HL-60 (cell line): ENCODE results near the gene TMC5.

Experiments used
- DNase-seq, 2 experiments: peaks; one replicate each; pipeline ENCODE4 v3.0.0-alpha.2; 2010 to 2020; ENCODE audit warnings: low read depth in 1 of 2, low spot score in 1 of 2
- H3K27ac ChIP-seq: fragments of 250-450 bp; sonication (Bioruptor Pico); replicated peaks from 2 replicates; pipeline ENCODE4 v1.5.1; 2020; ENCODE audit warnings: mild to moderate bottlenecking, moderate library complexity
- H3K27me3 ChIP-seq: fragments of 250-450 bp; sonication (Bioruptor Pico); 2 replicates; pipeline ENCODE4 v1.5.1; 2021; ENCODE audit warnings: mild to moderate bottlenecking, moderate library complexity; ENCODE audit not compliant: insufficient read depth, poor library complexity, severe bottlenecking
- H3K4me3 ChIP-seq: replicated peaks from 2 replicates; pipeline ENCODE4 v1.5.1; 2011; ENCODE audit warnings: mild to moderate bottlenecking, control low read depth, low read length; ENCODE audit not compliant: insufficient read depth
- GABPA ChIP-seq: IDR thresholded peaks from 2 replicates; pipeline ENCODE4 v1.6.1; 2012; ENCODE audit warnings: low read depth
- POLR2AphosphoS5 ChIP-seq: IDR thresholded peaks from 2 replicates; pipeline ENCODE4 v1.6.1; 2012; ENCODE audit warnings: low read depth
- SPI1 ChIP-seq: IDR thresholded peaks from 2 replicates; pipeline ENCODE4 v1.6.1; 2012; ENCODE audit warnings: low read depth, mild to moderate bottlenecking, borderline replicate concordance
- TF ChIP-seq, protein P1 (sequence below): IDR thresholded peaks from one replicate; pipeline ENCODE4 v1.5.1; 2011; ENCODE audit warnings: low read length, control low read depth, inconsistent platforms; ENCODE audit not compliant: insufficient read depth
- TF ChIP-seq, protein P2 (sequence below): IDR thresholded peaks from 2 replicates; pipeline ENCODE4 v1.6.1; 2012; ENCODE audit warnings: low read depth; ENCODE audit not compliant: insufficient replicate concordance

TMC5 gene

DNA sequence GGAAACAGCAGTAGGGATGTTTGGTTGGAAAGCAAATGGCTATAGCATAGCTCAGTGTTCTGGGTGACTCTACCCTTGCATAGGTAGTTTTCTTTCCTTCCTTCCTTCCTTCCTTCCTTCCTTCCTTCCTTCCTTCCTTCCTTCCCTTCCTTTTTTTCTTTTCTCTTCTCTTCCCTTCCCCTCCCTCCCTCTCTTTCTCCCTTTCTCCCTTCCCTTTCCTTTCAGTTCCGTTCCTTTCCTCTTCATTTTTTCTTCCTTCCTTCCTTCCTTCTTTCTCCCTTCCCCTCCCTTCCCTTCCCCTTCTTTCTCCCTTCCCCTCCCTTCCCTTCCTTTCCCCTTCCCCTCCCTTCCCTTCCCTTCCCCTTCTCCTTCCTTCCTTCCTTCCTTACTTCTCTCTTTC is 72.9 kb downstream of the TMC5 start:
- H3K27ac ChIP-seq, result no peak overlapping the region
- no peak overlapping the region for H3K4me3 ChIP-seq
- no peaks in the 10 kb centered on the region for H3K27me3 ChIP-seq
- TF ChIP-seq, protein P1, sequence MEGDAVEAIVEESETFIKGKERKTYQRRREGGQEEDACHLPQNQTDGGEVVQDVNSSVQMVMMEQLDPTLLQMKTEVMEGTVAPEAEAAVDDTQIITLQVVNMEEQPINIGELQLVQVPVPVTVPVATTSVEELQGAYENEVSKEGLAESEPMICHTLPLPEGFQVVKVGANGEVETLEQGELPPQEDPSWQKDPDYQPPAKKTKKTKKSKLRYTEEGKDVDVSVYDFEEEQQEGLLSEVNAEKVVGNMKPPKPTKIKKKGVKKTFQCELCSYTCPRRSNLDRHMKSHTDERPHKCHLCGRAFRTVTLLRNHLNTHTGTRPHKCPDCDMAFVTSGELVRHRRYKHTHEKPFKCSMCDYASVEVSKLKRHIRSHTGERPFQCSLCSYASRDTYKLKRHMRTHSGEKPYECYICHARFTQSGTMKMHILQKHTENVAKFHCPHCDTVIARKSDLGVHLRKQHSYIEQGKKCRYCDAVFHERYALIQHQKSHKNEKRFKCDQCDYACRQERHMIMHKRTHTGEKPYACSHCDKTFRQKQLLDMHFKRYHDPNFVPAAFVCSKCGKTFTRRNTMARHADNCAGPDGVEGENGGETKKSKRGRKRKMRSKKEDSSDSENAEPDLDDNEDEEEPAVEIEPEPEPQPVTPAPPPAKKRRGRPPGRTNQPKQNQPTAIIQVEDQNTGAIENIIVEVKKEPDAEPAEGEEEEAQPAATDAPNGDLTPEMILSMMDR, result no peak
- no peak for TF ChIP-seq GABPA
- no peak for TF ChIP-seq POLR2AphosphoS5
- TF ChIP-seq, protein P2, sequence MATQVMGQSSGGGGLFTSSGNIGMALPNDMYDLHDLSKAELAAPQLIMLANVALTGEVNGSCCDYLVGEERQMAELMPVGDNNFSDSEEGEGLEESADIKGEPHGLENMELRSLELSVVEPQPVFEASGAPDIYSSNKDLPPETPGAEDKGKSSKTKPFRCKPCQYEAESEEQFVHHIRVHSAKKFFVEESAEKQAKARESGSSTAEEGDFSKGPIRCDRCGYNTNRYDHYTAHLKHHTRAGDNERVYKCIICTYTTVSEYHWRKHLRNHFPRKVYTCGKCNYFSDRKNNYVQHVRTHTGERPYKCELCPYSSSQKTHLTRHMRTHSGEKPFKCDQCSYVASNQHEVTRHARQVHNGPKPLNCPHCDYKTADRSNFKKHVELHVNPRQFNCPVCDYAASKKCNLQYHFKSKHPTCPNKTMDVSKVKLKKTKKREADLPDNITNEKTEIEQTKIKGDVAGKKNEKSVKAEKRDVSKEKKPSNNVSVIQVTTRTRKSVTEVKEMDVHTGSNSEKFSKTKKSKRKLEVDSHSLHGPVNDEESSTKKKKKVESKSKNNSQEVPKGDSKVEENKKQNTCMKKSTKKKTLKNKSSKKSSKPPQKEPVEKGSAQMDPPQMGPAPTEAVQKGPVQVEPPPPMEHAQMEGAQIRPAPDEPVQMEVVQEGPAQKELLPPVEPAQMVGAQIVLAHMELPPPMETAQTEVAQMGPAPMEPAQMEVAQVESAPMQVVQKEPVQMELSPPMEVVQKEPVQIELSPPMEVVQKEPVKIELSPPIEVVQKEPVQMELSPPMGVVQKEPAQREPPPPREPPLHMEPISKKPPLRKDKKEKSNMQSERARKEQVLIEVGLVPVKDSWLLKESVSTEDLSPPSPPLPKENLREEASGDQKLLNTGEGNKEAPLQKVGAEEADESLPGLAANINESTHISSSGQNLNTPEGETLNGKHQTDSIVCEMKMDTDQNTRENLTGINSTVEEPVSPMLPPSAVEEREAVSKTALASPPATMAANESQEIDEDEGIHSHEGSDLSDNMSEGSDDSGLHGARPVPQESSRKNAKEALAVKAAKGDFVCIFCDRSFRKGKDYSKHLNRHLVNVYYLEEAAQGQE, result no peak
- no peak for TF ChIP-seq SPI1
- no peak for DNase-seq

DNA sequence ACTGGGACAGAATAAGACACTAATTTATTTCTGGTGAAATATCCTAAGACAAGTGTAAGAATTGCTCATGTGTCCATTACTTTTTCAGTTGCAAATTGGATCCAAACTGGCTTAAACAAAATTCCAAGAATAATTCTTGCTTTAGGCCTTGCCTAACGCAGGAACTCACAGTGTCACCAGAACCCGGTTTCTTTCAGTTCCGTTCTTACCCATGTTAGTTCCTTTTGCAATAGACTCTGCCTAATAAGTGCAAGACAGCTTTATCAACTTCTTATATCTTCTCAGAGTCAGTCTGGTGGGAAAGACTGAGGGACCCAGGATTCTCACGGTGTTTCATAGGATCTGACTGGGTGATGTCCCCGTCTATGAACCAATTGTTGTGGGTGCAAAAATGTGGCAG is 79.5 kb downstream of the TMC5 start:
- no peaks in the 10 kb centered on the region for H3K27me3 ChIP-seq
- H3K4me3 ChIP-seq, result no peak overlapping the region
- DNase-seq, result no peak
- TF ChIP-seq, protein P2, result no peak
- TF ChIP-seq POLR2AphosphoS5 (no peak), SPI1 (no peak), GABPA (no peak)
- TF ChIP-seq, protein P1, result no peak
- no peak overlapping the region for H3K27ac ChIP-seq

DNA sequence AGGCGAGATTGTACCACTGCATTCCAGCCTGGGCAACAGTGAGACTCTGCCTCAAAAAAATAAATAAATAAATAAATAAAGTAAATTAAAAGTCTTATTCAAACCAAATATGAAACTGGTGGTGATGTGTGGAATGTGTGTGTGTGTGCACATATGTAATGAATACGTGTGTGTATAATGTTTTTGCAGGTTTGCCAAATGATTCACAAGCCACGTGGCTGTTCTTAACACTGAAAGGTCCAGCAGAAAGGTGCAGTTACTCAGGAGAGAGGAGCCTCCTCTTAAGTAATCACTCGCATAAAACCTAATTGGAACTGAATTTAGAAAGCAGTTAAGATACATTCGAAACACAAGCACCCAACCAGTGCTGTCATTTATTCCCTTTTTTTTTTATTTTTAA is 81.3 kb downstream of the TMC5 start:
- H3K27me3 ChIP-seq, result no peaks in the 10 kb centered on the region
- H3K27ac ChIP-seq, result no peak overlapping the region
- TF ChIP-seq, protein P1, result no peak
- TF ChIP-seq, protein P2, result no peak
- TF ChIP-seq GABPA (no peak), POLR2AphosphoS5 (no peak), SPI1 (no peak)
- DNase-seq, result no peak
- H3K4me3 ChIP-seq, result no peak overlapping the region
